Astrocyte (in vitro differentiated cells and primary cell): Measurements from ENCODE around the gene ZNF516. TPM values are rescaled to one million over a fixed set of nuclear protein-coding genes. Genes with fewer than 3 reads are reported as not detected.

ENCODE experiments used
- DNase-seq: peaks from one replicate; pipeline ENCODE4 v3.0.0-alpha.2; 2010; ENCODE audit warnings: low read depth
- FAIRE-seq: peaks from 2 replicates; lab custom pipeline; 2011; peaks lifted over from hg19 to GRCh38; lab: Jason Lieb, UNC
- H2AFZ ChIP-seq: 2 replicates; pipeline ENCODE4 v1.6.0; 2012; ENCODE audit warnings: low read depth, low read length, inconsistent platforms
- H3K27ac ChIP-seq: 2 replicates; pipeline ENCODE4 v1.5.1; 2011; ENCODE audit warnings: low read depth, low read length, inconsistent platforms
- H3K27me3 ChIP-seq: 2 replicates; pipeline ENCODE4 v1.6.0; 2011; ENCODE audit warnings: low read length, inconsistent platforms; ENCODE audit not compliant: insufficient read depth
- H3K36me3 ChIP-seq: 2 replicates; pipeline ENCODE4 v1.5.1; 2011; ENCODE audit warnings: low read length, inconsistent platforms; ENCODE audit not compliant: insufficient read depth
- H3K4me1 ChIP-seq: 2 replicates; pipeline ENCODE4 v1.5.1; 2011; ENCODE audit warnings: low read length, inconsistent platforms; ENCODE audit not compliant: insufficient read depth
- H3K4me2 ChIP-seq: 2 replicates; pipeline ENCODE4 v1.6.0; 2012; ENCODE audit warnings: low read length, inconsistent platforms
- H3K4me3 ChIP-seq: 2 replicates; pipeline ENCODE4 v1.5.1; 2011; ENCODE audit warnings: low read depth, mild to moderate bottlenecking, low read length, inconsistent platforms; ENCODE audit not compliant: insufficient read depth
- H3K79me2 ChIP-seq: 2 replicates; pipeline ENCODE4 v1.6.0; 2012; ENCODE audit warnings: mild to moderate bottlenecking, low read length, inconsistent platforms; ENCODE audit not compliant: insufficient read depth
- H3K9ac ChIP-seq: 2 replicates; pipeline ENCODE4 v1.6.0; 2012; ENCODE audit warnings: mild to moderate bottlenecking, low read length, inconsistent platforms
- H3K9me3 ChIP-seq: 2 replicates; pipeline ENCODE4 v1.5.1; 2012; ENCODE audit warnings: low read depth, mild to moderate bottlenecking, low read length, inconsistent platforms; ENCODE audit not compliant: insufficient read depth
- H4K20me1 ChIP-seq: 2 replicates; pipeline ENCODE4 v1.6.0; 2012; ENCODE audit warnings: low read length, inconsistent platforms; ENCODE audit not compliant: insufficient read depth
- H3K27ac Mint-ChIP-seq: one replicate; pipeline ENCODE4 v1.8.0; 2021; ENCODE audit warnings: mild to moderate bottlenecking, mixed read lengths; ENCODE audit not compliant: unreplicated experiment
- H3K27me3 Mint-ChIP-seq: one replicate; pipeline ENCODE4 v1.8.0; 2021; ENCODE audit warnings: low read depth, mixed read lengths; ENCODE audit not compliant: unreplicated experiment
- H3K36me3 Mint-ChIP-seq: one replicate; pipeline ENCODE4 v1.8.0; 2021; ENCODE audit warnings: low read depth, mixed read lengths; ENCODE audit not compliant: unreplicated experiment
- H3K4me1 Mint-ChIP-seq: one replicate; pipeline ENCODE4 v1.8.0; 2021; ENCODE audit warnings: low read depth, mixed read lengths; ENCODE audit not compliant: unreplicated experiment
- H3K4me3 Mint-ChIP-seq: one replicate; pipeline ENCODE4 v1.8.0; 2021; ENCODE audit warnings: mild to moderate bottlenecking, moderate library complexity, mixed read lengths; ENCODE audit not compliant: unreplicated experiment
- H3K9me3 Mint-ChIP-seq: one replicate; pipeline ENCODE4 v1.8.0; 2021; ENCODE audit warnings: mild to moderate bottlenecking, mixed read lengths; ENCODE audit not compliant: unreplicated experiment
- EZH2 ChIP-seq: IDR thresholded peaks from 2 replicates; pipeline ENCODE4 v1.6.1; 2012; ENCODE audit warnings: mild to moderate bottlenecking, low read length, inconsistent platforms; ENCODE audit not compliant: insufficient read depth
- total RNA-seq: library from RNA; stranded (reverse); gene quantifications from 2 replicates; pipeline ENCODE4 v1.2.1, GENCODE V29; 2021
- TF ChIP-seq, protein P1 (sequence below): IDR thresholded peaks from 2 replicates; pipeline ENCODE4 v1.5.1; 2011; ENCODE audit warnings: low read depth, mild to moderate bottlenecking, inconsistent platforms, low read length, moderate library complexity; ENCODE audit not compliant: insufficient read depth

The ZNF516 gene
- total RNA-seq, 1 donor from 2014 or later: 59.8 TPM

DNA sequence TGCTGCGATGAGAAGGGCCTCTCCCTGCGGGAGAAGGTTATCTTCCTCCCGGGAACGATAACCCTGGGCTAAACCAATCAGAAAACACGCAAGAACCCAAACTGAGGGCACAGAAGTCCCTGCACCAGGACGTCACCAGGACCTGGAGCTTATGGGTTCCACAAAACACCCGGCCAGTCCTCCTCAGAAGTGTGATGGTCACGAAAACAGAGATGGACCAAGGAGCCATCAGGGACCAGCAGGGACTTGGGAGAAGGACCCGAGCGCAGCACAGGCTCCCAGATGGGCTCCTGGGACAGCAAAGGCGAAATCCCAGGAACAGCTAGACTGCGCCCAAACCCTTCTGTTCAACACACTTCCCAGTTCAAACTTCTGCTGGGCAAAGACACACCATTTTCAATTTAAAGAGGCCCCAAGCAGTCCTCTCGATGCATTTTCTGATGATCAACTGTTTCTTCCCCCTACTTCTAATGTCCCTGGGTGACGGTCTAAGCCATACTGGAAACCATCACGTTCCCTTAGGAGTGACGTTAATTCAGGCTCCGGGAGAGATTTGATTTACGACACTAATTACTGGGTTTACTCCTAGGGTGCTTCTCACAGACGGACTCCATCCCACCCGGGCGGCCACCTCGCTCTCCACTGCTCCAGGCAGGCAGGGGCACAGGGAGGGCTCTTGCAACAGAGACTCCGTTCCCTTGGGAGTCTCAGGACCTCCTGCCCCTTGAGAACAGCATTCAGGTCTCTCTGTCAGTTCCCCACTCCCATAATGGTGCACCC is 29.2 kb downstream of the ZNF516 start:
- H3K4me2 ChIP-seq: no peak overlapping the region
- no peak overlapping the region for H3K27ac Mint-ChIP-seq
- no peak overlapping the region for H3K4me3 ChIP-seq
- no peak for TF ChIP-seq EZH2
- TF ChIP-seq, protein P1, sequence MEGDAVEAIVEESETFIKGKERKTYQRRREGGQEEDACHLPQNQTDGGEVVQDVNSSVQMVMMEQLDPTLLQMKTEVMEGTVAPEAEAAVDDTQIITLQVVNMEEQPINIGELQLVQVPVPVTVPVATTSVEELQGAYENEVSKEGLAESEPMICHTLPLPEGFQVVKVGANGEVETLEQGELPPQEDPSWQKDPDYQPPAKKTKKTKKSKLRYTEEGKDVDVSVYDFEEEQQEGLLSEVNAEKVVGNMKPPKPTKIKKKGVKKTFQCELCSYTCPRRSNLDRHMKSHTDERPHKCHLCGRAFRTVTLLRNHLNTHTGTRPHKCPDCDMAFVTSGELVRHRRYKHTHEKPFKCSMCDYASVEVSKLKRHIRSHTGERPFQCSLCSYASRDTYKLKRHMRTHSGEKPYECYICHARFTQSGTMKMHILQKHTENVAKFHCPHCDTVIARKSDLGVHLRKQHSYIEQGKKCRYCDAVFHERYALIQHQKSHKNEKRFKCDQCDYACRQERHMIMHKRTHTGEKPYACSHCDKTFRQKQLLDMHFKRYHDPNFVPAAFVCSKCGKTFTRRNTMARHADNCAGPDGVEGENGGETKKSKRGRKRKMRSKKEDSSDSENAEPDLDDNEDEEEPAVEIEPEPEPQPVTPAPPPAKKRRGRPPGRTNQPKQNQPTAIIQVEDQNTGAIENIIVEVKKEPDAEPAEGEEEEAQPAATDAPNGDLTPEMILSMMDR: no peak
- peaks cover 3% of the 10 kb centered on the region for H3K4me1 ChIP-seq
- H3K27me3 ChIP-seq: no peaks in the 10 kb centered on the region
- H3K9me3 ChIP-seq: no peaks in the 10 kb centered on the region
- H3K4me3 Mint-ChIP-seq: no peak overlapping the region
- peaks cover 5% of the 10 kb centered on the region for H3K4me1 Mint-ChIP-seq
- H4K20me1 ChIP-seq: peaks cover 38% of the 10 kb centered on the region
- no peak overlapping the region for H3K9ac ChIP-seq
- peaks cover 11% of the 10 kb centered on the region for H3K36me3 Mint-ChIP-seq
- FAIRE-seq: no peak
- H3K79me2 ChIP-seq: peaks cover 86% of the 10 kb centered on the region
- H3K36me3 ChIP-seq: no peaks in the 10 kb centered on the region
- no peak overlapping the region for H3K27ac ChIP-seq
- H3K9me3 Mint-ChIP-seq: no peaks in the 10 kb centered on the region
- no peaks in the 10 kb centered on the region for H3K27me3 Mint-ChIP-seq
- DNase-seq: no peak
- H2AFZ ChIP-seq: no peak overlapping the region

DNA sequence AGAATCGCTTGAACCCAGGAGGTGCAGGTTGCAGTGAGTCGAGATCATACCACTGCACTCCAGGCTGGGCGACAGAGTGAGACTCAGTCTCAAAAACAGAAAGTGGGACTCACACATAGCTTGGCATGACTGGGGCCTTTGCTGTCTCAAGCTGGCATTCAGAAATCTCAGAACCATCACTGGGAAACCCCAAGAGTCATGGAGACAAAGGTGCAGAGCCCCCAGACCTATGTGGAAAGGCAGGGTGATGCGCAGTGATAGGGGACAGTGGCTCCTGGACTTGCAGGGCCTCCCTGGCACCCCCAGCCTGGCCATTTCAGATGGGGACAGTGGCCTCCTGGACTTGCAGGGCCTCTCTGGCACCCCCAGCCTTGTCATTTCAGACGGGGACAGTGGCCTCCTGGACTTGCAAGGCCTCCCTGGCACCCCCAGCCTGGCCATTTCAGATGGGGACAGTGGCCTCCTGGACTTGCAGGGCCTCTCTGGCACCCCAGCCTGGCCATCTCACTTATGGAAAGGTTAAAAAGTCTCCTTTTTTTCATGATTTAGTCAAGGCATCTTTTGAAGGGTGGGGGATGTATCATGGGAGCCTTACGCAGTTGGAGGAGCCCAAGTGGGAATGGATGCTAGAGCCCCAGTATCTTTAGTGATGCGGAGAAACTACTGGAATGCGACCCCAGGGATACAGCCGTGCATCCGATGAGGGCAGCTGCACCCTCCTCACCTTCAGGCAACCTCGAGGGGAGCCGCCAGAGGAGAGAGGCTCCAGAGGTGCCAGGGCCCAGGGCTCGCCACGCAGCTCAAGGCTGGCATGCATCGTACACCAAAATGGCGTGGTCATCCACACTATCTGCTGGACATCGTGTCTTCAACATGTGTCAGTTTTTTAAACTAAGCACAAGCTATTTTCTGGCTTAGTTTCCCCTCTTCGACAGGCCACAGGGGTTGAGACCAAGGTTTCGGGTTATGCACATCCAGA is 30.5 kb downstream of the ZNF516 start:
- Mint-ChIP-seq H3K36me3 (peaks cover 19% of the 10 kb centered on the region), H3K4me1 (peaks cover 15% of the 10 kb centered on the region), H3K27me3 (no peaks in the 10 kb centered on the region), H3K27ac (no peak overlapping the region), H3K9me3 (no peaks in the 10 kb centered on the region), H3K4me3 (no peak overlapping the region)
- no peaks in the 10 kb centered on the region for H3K36me3 ChIP-seq
- peaks cover 13% of the 10 kb centered on the region for H3K4me1 ChIP-seq
- TF ChIP-seq, protein P1: no peak
- no peak for TF ChIP-seq EZH2
- H3K4me3 ChIP-seq: no peak overlapping the region
- no peak overlapping the region for H2AFZ ChIP-seq
- no peak overlapping the region for H3K27ac ChIP-seq
- H3K4me2 ChIP-seq: no peak overlapping the region
- DNase-seq (no peak), FAIRE-seq (no peak)
- peaks cover 35% of the 10 kb centered on the region for H4K20me1 ChIP-seq
- no peaks in the 10 kb centered on the region for H3K27me3 ChIP-seq
- H3K9ac ChIP-seq: no peak overlapping the region
- H3K9me3 ChIP-seq: no peaks in the 10 kb centered on the region
- peaks cover 83% of the 10 kb centered on the region for H3K79me2 ChIP-seq
